ENCODE measurements around the gene LCN1.

DNA sequence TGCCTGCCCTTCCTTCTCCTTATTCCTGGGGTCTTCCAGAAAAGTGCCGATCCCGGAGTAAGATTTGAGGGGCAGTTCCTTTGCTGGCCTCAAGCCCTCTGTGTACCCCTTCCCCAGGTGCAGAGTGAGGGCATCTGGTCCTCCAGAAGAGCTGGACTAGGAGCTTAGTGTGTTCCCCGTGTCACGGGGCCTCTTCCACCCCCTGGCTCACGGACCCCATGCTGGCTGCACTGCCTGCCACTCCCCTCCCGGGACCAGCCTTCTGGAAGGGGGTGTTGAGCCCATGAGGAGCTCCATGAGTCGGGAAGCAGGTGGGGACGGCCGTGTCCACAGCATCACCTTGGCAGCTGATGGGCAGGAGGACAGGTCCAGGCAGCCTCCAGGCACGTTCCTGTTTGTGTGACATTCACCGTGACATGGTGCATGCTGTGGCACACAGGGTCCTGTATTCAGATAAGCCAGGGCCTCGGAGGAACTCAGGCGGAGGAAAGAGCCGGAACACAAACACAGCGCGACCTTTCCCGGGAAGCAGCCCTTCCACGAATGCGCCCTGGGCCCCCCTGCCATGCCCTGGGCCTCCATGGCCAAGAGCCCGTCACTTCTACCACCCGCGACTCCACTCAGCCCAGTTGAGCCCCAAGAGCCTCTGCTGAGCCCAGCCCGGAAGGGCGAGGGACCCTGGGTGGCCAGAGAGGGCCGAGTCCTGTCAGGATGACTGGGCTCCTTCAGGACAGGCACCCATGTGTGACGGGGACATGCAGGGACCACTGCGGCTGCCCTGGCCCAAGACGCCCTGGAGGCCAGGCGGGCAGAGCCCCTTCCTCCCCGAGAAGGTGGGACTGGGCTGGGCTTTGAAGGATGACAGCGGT, 5.9 kb upstream of the LCN1 start:
- TF ChIP-seq, protein P1, sequence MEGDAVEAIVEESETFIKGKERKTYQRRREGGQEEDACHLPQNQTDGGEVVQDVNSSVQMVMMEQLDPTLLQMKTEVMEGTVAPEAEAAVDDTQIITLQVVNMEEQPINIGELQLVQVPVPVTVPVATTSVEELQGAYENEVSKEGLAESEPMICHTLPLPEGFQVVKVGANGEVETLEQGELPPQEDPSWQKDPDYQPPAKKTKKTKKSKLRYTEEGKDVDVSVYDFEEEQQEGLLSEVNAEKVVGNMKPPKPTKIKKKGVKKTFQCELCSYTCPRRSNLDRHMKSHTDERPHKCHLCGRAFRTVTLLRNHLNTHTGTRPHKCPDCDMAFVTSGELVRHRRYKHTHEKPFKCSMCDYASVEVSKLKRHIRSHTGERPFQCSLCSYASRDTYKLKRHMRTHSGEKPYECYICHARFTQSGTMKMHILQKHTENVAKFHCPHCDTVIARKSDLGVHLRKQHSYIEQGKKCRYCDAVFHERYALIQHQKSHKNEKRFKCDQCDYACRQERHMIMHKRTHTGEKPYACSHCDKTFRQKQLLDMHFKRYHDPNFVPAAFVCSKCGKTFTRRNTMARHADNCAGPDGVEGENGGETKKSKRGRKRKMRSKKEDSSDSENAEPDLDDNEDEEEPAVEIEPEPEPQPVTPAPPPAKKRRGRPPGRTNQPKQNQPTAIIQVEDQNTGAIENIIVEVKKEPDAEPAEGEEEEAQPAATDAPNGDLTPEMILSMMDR (IDR thresholded peaks at IDR 0.05) = no peak
- TF ChIP-seq POLR2AphosphoS5 (IDR thresholded peaks at IDR 0.05) = no peak
